Neural cell (in vitro differentiated cells): ENCODE data around the gene HS6ST2.

ENCODE experiments used
- SMC3 ChIP-seq: fragments of 450-650 bp; conservative IDR thresholded peaks from 2 replicates; pipeline ENCODE4 v1.6.1; 2014; ENCODE audit warnings: antibody characterized with exemption, mild to moderate bottlenecking, moderate library complexity; ENCODE audit not compliant: poor library complexity
- TAF1 ChIP-seq: IDR thresholded peaks from 2 replicates; pipeline ENCODE4 v1.6.1; 2012; ENCODE audit warnings: low read depth
- TF ChIP-seq, protein P1 (sequence below): fragments of 450-650 bp; IDR thresholded peaks from 2 replicates; pipeline ENCODE4 v1.5.1; 2014; ENCODE audit warnings: antibody characterized with exemption, mild to moderate bottlenecking, moderate library complexity; ENCODE audit not compliant: poor library complexity, severe bottlenecking

DNA sequence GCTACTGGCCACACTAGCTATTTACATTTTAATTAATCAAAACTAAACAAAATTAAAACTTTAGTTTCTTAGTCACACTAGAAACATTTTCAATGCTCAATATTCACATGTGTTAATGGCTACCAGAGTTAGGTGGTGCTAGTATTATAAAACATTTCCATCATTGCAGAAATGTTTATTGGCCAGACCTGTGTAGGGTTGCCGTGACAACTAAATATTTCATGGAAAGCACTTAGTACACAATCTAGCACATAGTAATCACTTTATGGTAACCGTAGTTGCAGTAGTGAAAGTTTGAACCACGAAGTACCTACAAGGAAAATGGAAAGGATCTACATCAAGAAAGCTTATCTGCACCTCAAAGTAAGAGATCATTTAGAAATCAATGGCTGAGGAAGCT is 95.9 kb downstream of the HS6ST2 start:
- no peak for TF ChIP-seq SMC3
- TF ChIP-seq, protein P1, sequence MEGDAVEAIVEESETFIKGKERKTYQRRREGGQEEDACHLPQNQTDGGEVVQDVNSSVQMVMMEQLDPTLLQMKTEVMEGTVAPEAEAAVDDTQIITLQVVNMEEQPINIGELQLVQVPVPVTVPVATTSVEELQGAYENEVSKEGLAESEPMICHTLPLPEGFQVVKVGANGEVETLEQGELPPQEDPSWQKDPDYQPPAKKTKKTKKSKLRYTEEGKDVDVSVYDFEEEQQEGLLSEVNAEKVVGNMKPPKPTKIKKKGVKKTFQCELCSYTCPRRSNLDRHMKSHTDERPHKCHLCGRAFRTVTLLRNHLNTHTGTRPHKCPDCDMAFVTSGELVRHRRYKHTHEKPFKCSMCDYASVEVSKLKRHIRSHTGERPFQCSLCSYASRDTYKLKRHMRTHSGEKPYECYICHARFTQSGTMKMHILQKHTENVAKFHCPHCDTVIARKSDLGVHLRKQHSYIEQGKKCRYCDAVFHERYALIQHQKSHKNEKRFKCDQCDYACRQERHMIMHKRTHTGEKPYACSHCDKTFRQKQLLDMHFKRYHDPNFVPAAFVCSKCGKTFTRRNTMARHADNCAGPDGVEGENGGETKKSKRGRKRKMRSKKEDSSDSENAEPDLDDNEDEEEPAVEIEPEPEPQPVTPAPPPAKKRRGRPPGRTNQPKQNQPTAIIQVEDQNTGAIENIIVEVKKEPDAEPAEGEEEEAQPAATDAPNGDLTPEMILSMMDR, result no peak
- TF ChIP-seq TAF1, result no peak
